ENCODE results near the gene ST7.

- TF ChIP-seq CTCF (conservative IDR thresholded peaks at IDR 0.05; ENCODE audit: low read length), result no peak
- no peak for TF ChIP-seq EZH2phosphoT487 (IDR thresholded peaks at IDR 0.05; ENCODE audit: borderline replicate concordance)
Measured at GRCh38 chr7:117068511-117069145, 115.3 kb downstream of the ST7 start.
